Measurements from ENCODE around the gene CHCHD6.

Gene CHCHD6

GRCh38 chr3:126926684-126927400, 222.8 kb downstream of the CHCHD6 start:
- no peak for DNase-seq

GRCh38 chr3:126927401-126927750, 223.3 kb downstream of the CHCHD6 start:
- DNase-seq: no peak

- no peak for DNase-seq
Observed at GRCh38 chr3:126927846-126928245, 223.8 kb downstream of the CHCHD6 start.

- no peak for DNase-seq
Observed at GRCh38 chr3:126928921-126929474, 225.0 kb downstream of the CHCHD6 start.

GRCh38 chr3:126930936-126931600, 227.0 kb downstream of the CHCHD6 start:
- no peak for DNase-seq

GRCh38 chr3:126931806-126932187, 227.8 kb downstream of the CHCHD6 start:
- no peak for DNase-seq

GRCh38 chr3:126932188-126932931, 228.3 kb downstream of the CHCHD6 start:
- DNase-seq: no peak

- no peak for DNase-seq
Observed at GRCh38 chr3:126934031-126934531, 230.0 kb downstream of the CHCHD6 start.

GRCh38 chr3:126934991-126935390, 231.0 kb downstream of the CHCHD6 start:
- no peak for DNase-seq

GRCh38 chr3:126935756-126936509, 231.9 kb downstream of the CHCHD6 start:
- no peak for DNase-seq

GRCh38 chr3:126936853-126937425, 232.9 kb downstream of the CHCHD6 start:
- no peak for DNase-seq

GRCh38 chr3:126937533-126937932, 233.5 kb downstream of the CHCHD6 start:
- DNase-seq: no peak

GRCh38 chr3:126937973-126938372, 233.9 kb downstream of the CHCHD6 start:
- no peak for DNase-seq

- no peak for DNase-seq
Observed at GRCh38 chr3:126938520-126939337, 234.7 kb downstream of the CHCHD6 start.

- no peak for DNase-seq
Observed at GRCh38 chr3:126939338-126939718, 235.3 kb downstream of the CHCHD6 start.

- DNase-seq: no peak
Observed at GRCh38 chr3:126939733-126940132, 235.7 kb downstream of the CHCHD6 start.

GRCh38 chr3:126941721-126942270, 237.8 kb downstream of the CHCHD6 start:
- DNase-seq: no peak

GRCh38 chr3:126944089-126944965, 240.3 kb downstream of the CHCHD6 start:
- no peak for DNase-seq

- DNase-seq: no peak
Observed at GRCh38 chr3:126945171-126945721, 241.2 kb downstream of the CHCHD6 start.

- no peak for DNase-seq
Observed at GRCh38 chr3:126945891-126946290, 241.9 kb downstream of the CHCHD6 start.
